Keratinocyte (primary cell): Measurements from ENCODE around the gene NFYC. TPM values are rescaled to one million over a fixed set of nuclear protein-coding genes. Genes with fewer than 3 reads are reported as not detected.

ENCODE experiments used
- DNase-seq: peaks from one replicate; pipeline ENCODE4 v3.0.0-alpha.2; 2011; ENCODE audit warnings: low read depth, missing footprints, low spot score
- FAIRE-seq: peaks from 2 replicates; lab custom pipeline; 2011; peaks lifted over from hg19 to GRCh38; lab: Jason Lieb, UNC
- H2AFZ ChIP-seq: 2 replicates; pipeline ENCODE4 v1.6.0; 2012; ENCODE audit warnings: low read length, control low read depth, inconsistent platforms; ENCODE audit not compliant: control insufficient read depth
- H3K27ac ChIP-seq: 2 replicates; pipeline ENCODE4 v1.5.1; 2011; ENCODE audit warnings: low read length; ENCODE audit not compliant: control insufficient read depth, insufficient read depth
- H3K27me3 ChIP-seq: 3 replicates; pipeline ENCODE4 v1.6.0; 2011; ENCODE audit warnings: low read length; ENCODE audit not compliant: control insufficient read depth, insufficient read depth; ENCODE audit errors: extremely low read depth
- H3K36me3 ChIP-seq, 2 experiments: 2 replicates in 1 of 2; 3 replicates in 1 of 2; pipeline ENCODE4 v1.5.1; 2011; ENCODE audit warnings: low read length in 2 of 2, mild to moderate bottlenecking in 1 of 2; ENCODE audit not compliant: control insufficient read depth in 2 of 2, insufficient read depth in 2 of 2; ENCODE audit errors: extremely low read depth in 1 of 2
- H3K4me1 ChIP-seq: 3 replicates; pipeline ENCODE4 v1.5.1; 2011; ENCODE audit warnings: low read length; ENCODE audit not compliant: control insufficient read depth, insufficient read depth; ENCODE audit errors: extremely low read depth
- H3K4me2 ChIP-seq: 3 replicates; pipeline ENCODE4 v1.6.0; 2011; ENCODE audit warnings: low read depth, low read length; ENCODE audit not compliant: control insufficient read depth, insufficient read depth; ENCODE audit errors: extremely low read depth
- H3K4me3 ChIP-seq, 3 experiments: fragments of 200-600 bp in 1 of 3; sonication (generic) in 1 of 3; 2 replicates in 2 of 3; 3 replicates in 1 of 3; pipeline ENCODE4 v1.5.1; 2011 to 2016; ENCODE audit warnings: low read length in 3 of 3, mild to moderate bottlenecking in 3 of 3, control low read depth in 2 of 3, inconsistent platforms in 1 of 3, low read depth in 1 of 3, mixed read lengths in 1 of 3, mixed run types in 1 of 3, moderate library complexity in 1 of 3; ENCODE audit not compliant: control insufficient read depth in 2 of 3, insufficient read depth in 2 of 3; ENCODE audit errors: extremely low read depth in 1 of 3
- H3K79me2 ChIP-seq: 2 replicates; pipeline ENCODE4 v1.6.0; 2012; ENCODE audit warnings: low read length; ENCODE audit not compliant: control insufficient read depth, insufficient read depth
- H3K9ac ChIP-seq: 3 replicates; pipeline ENCODE4 v1.6.0; 2011; ENCODE audit warnings: low read length; ENCODE audit not compliant: control insufficient read depth, insufficient read depth; ENCODE audit errors: extremely low read depth
- H3K9me1 ChIP-seq: 3 replicates; pipeline ENCODE4 v1.6.0; 2011; ENCODE audit warnings: low read length; ENCODE audit not compliant: control insufficient read depth, insufficient read depth; ENCODE audit errors: extremely low read depth
- H3K9me3 ChIP-seq: 2 replicates; pipeline ENCODE4 v1.5.1; 2012; ENCODE audit warnings: low read depth, low read length; ENCODE audit not compliant: control insufficient read depth
- H4K20me1 ChIP-seq: 3 replicates; pipeline ENCODE4 v1.6.0; 2011; ENCODE audit warnings: low read length; ENCODE audit not compliant: control insufficient read depth, insufficient read depth; ENCODE audit errors: extremely low read depth
- CTCF ChIP-seq, 3 experiments: IDR thresholded peaks in 1 of 3; conservative IDR thresholded peaks in 1 of 3; optimal IDR thresholded peaks in 1 of 3; 2 replicates in 2 of 3; 3 replicates in 1 of 3; pipeline versions ENCODE3 to v1.5.1; 2011; ENCODE audit warnings: low read length in 3 of 3, mild to moderate bottlenecking in 3 of 3, moderate library complexity in 2 of 3, control low read depth in 1 of 3, inconsistent platforms in 1 of 3; ENCODE audit not compliant: insufficient read depth in 2 of 3; ENCODE audit errors: extremely low read depth in 1 of 3
- EZH2 ChIP-seq: IDR thresholded peaks from one replicate; pipeline ENCODE4 v1.6.1; 2012; ENCODE audit warnings: inconsistent platforms, mild to moderate bottlenecking, low read length, moderate library complexity
- dilution Hi-C: fragments of 300-500 bp; cut with MboI; formaldehyde crosslinking; loops from one replicate; pipeline ENCODE4 v1.7.0; 2020; ENCODE audit warnings: low sequenced_read_pairs; ENCODE audit not compliant: extremely low pct_ligation_motif_present
- polyA plus RNA-seq, 5 experiments: library from polyadenylated mRNA; depleted of rRNA in 3 of 5; stranded (reverse) in 3 of 5; stranded (forward) in 1 of 5; unstranded in 1 of 5; fragments of >200 nt; gene quantifications; 1 replicate in 1 of 5; 2 replicates in 3 of 5; 3 replicates in 1 of 5; pipeline versions ENCODE4 v1.2.1 to v1.2.3, GENCODE V29; 2011 to 2012; ENCODE audit warnings: missing spikeins in 2 of 5, low read depth in 1 of 5, low replicate concordance in 1 of 5

Gene NFYC
- polyA plus RNA-seq, 1 donor (not counting 4 experiments of a cell fraction or from before 2014, with no cell fraction given): 32.4 TPM

- H3K9ac ChIP-seq: no peak overlapping the region
- no peak for DNase-seq
- H3K9me1 ChIP-seq: no peaks in the 10 kb centered on the region
- no peak for TF ChIP-seq EZH2
- no peak for TF ChIP-seq CTCF (optimal IDR thresholded peaks at IDR 0.05 in 1 of 3, IDR thresholded peaks at IDR 0.05 in 1 of 3, conservative IDR thresholded peaks at IDR 0.05 in 1 of 3; ENCODE audit: extremely low read depth in 1 of 3, insufficient read depth in 2 of 3, low read length in 3 of 3)
- H3K4me1 ChIP-seq: peaks cover 11% of the 10 kb centered on the region
- H4K20me1 ChIP-seq: no peaks in the 10 kb centered on the region
- H3K27ac ChIP-seq: no peak overlapping the region
- peaks cover 0 to 1% of the 10 kb centered on the region in 2 experiments for H3K36me3 ChIP-seq
- no peaks in the 10 kb centered on the region for H3K27me3 ChIP-seq
- no peak overlapping the region for H2AFZ ChIP-seq
- H3K9me3 ChIP-seq: no peaks in the 10 kb centered on the region
- FAIRE-seq: no peak
- no peak overlapping the region for H3K4me2 ChIP-seq
- peaks cover 17% of the 10 kb centered on the region for H3K79me2 ChIP-seq
- dilution Hi-C loops: no loop called here
- no peak overlapping the region for H3K4me3 ChIP-seq
Measured at GRCh38 chr1:40687059-40687458, 4.4 kb upstream of the NFYC start.

DNA sequence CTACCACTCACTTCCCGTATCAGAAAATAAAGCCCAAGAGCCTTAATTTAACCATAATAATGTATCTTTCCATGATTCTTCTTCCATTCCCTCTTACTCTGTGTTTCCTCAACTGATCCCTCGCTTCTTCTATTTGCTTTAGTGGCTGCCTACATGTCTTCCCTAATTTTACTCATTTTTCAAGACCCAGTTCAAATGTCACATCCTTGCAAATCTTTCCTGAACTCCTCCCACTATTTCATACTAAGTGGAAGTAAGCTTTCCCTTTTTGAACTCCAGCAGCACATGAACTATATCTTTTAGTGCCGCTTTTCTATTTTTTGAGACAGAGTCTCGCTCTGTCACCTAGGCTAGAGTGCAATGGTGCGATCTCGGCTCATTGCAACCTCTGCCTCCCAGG, 3.8 kb upstream of the NFYC start:
- Histone ChIP-seq H4K20me1 (no peaks in the 10 kb centered on the region), H3K4me1 (peaks cover 13% of the 10 kb centered on the region), H2AFZ (no peak overlapping the region), H3K79me2 (peaks cover 23% of the 10 kb centered on the region), H3K27me3 (no peaks in the 10 kb centered on the region), H3K36me3 (peaks cover 0 to 1% of the 10 kb centered on the region in 2 experiments), H3K9me1 (no peaks in the 10 kb centered on the region), H3K27ac (no peak overlapping the region), H3K9me3 (no peaks in the 10 kb centered on the region), H3K4me3 (no peak overlapping the region), H3K9ac (no peak overlapping the region), H3K4me2 (no peak overlapping the region)
- DNase-seq: no peak
- TF ChIP-seq EZH2 (no peak), CTCF (optimal IDR thresholded peaks at IDR 0.05 in 1 of 3, IDR thresholded peaks at IDR 0.05 in 1 of 3, conservative IDR thresholded peaks at IDR 0.05 in 1 of 3; ENCODE audit: extremely low read depth in 1 of 3, insufficient read depth in 2 of 3, low read length in 3 of 3) (no peak)
- no peak for FAIRE-seq
- dilution Hi-C loops: no loop called here
